CD8-positive, alpha-beta memory T cell (primary cell): ENCODE results near the gene SYT17. TPM values are rescaled to one million over a fixed set of nuclear protein-coding genes. Genes with fewer than 3 reads are reported as not detected.

ENCODE experiments used
- CTCF ChIA-PET: fragments of 350-600 bp; sonication (Branson Sonifier 250); formaldehyde crosslinking; loops from one replicate; lab custom pipeline; 2021; ENCODE audit warnings: antibody characterized with exemption; lab: Charles Lee
- POLR2A ChIA-PET: fragments of 350-600 bp; sonication (Branson Sonifier 250); formaldehyde crosslinking; loops from one replicate; lab custom pipeline; 2021; ENCODE audit warnings: antibody characterized with exemption; lab: Charles Lee
- DNase-seq, 5 donors: peaks; one replicate each; pipeline versions ENCODE4 v3.0.0 to v3.0.0-alpha.2; 2020 to 2022; ENCODE audit warnings: mixed read lengths in 1 of 5
- H3K27ac ChIP-seq: one replicate; pipeline ENCODE4 v1.7.0; 2013; ENCODE audit warnings: low read depth, mild to moderate bottlenecking, low read length, moderate library complexity
- H3K27me3 ChIP-seq: 2 replicates; pipeline ENCODE4 v1.7.0; 2013; ENCODE audit warnings: low read length, mild to moderate bottlenecking; ENCODE audit not compliant: insufficient read depth, poor library complexity, severe bottlenecking
- H3K36me3 ChIP-seq: 2 replicates; pipeline ENCODE4 v1.7.0; 2013; ENCODE audit warnings: mild to moderate bottlenecking, low read length, moderate library complexity; ENCODE audit not compliant: insufficient read depth
- H3K4me1 ChIP-seq: 2 replicates; pipeline ENCODE4 v1.7.0; 2013; ENCODE audit warnings: mild to moderate bottlenecking, low read length, moderate library complexity; ENCODE audit not compliant: insufficient read depth
- H3K4me3 ChIP-seq: 2 replicates; pipeline ENCODE4 v1.7.0; 2013; ENCODE audit warnings: mild to moderate bottlenecking, low read length
- H3K9me3 ChIP-seq: 2 replicates; pipeline ENCODE4 v1.7.0; 2013; ENCODE audit warnings: mild to moderate bottlenecking, low read length
- H3K27ac Mint-ChIP-seq, 8 donors: one replicate each; pipeline ENCODE4 v1.8.0; 2020 to 2021; ENCODE audit warnings: mixed read lengths in 8 of 8, mild to moderate bottlenecking in 6 of 8, inconsistent platforms in 3 of 8, moderate library complexity in 3 of 8
- H3K27me3 Mint-ChIP-seq, 2 donors: one replicate each; pipeline ENCODE4 v1.8.0; 2020 to 2021; ENCODE audit warnings: mixed read lengths in 2 of 2, mild to moderate bottlenecking in 1 of 2, moderate library complexity in 1 of 2
- H3K36me3 Mint-ChIP-seq, 3 donors: one replicate each; pipeline ENCODE4 v1.8.0; 2020 to 2021; ENCODE audit warnings: mixed read lengths in 3 of 3, inconsistent platforms in 1 of 3, mild to moderate bottlenecking in 1 of 3
- H3K4me1 Mint-ChIP-seq, 3 donors: one replicate each; pipeline ENCODE4 v1.8.0; 2020 to 2021; ENCODE audit warnings: mixed read lengths in 3 of 3, inconsistent platforms in 1 of 3, mild to moderate bottlenecking in 1 of 3
- H3K4me3 Mint-ChIP-seq, 7 donors: one replicate each; pipeline ENCODE4 v1.8.0; 2020 to 2021; ENCODE audit warnings: mixed read lengths in 7 of 7, mild to moderate bottlenecking in 6 of 7, moderate library complexity in 4 of 7, inconsistent platforms in 2 of 7
- H3K9me3 Mint-ChIP-seq, 5 donors: one replicate each; pipeline ENCODE4 v1.8.0; 2020 to 2022; ENCODE audit warnings: mixed read lengths in 5 of 5, mild to moderate bottlenecking in 3 of 5, moderate library complexity in 2 of 5, inconsistent platforms in 1 of 5
- polyA plus RNA-seq: library from polyadenylated mRNA; unstranded; fragments of 300-500 nt; fragmentation: Illumina TruSeq; gene quantifications from one replicate; pipeline ENCODE4 v1.2.3, GENCODE V29; 2021
- total RNA-seq, 2 experiments: library from RNA; stranded (reverse); gene quantifications; one replicate each; pipeline ENCODE4 v1.2.3, GENCODE V29; 2021

The SYT17 gene
- total and polyA plus RNA-seq, 3 experiments from 2014 or later = not detected

- Mint-ChIP-seq H3K27ac (no peak overlapping the region), H3K27me3 (peaks cover 5 to 9% of the 10 kb centered on the region in 2 donors), H3K4me1 (peaks cover 9 to 12% (median 11%) of the 10 kb centered on the region in 3 donors), H3K36me3 (no peaks in the 10 kb centered on the region), H3K9me3 (no peaks in the 10 kb centered on the region), H3K4me3 (no peak overlapping the region)
- POLR2A ChIA-PET = no interaction called here
- Histone ChIP-seq H3K4me1 (no peaks in the 10 kb centered on the region), H3K4me3 (no peak overlapping the region), H3K27ac (no peak overlapping the region), H3K27me3 (no peaks in the 10 kb centered on the region), H3K9me3 (no peaks in the 10 kb centered on the region), H3K36me3 (no peaks in the 10 kb centered on the region)
- no peak for DNase-seq
- CTCF ChIA-PET = interaction anchor here (1.4 kb wide), 1 partner anchor 10 kb away, joined by 4 read pairs; no protein-coding TSS in a partner anchor
Measured at GRCh38 chr16:19135201-19135842, 32.7 kb upstream of the SYT17 start.

GRCh38 chr16:19135896-19136438 lies 32.1 kb upstream of the SYT17 start:
- H3K36me3 ChIP-seq = no peaks in the 10 kb centered on the region
- peaks cover 9 to 15% of the 10 kb centered on the region in 2 donors for H3K27me3 Mint-ChIP-seq
- H3K4me3 ChIP-seq = no peak overlapping the region
- no peaks in the 10 kb centered on the region for H3K36me3 Mint-ChIP-seq
- POLR2A ChIA-PET = no interaction called here
- peaks cover 4 to 6% (median 5%) of the 10 kb centered on the region in 3 donors for H3K4me1 Mint-ChIP-seq
- H3K27ac ChIP-seq = no peak overlapping the region
- no peaks in the 10 kb centered on the region for H3K9me3 Mint-ChIP-seq
- no peak for DNase-seq
- no peaks in the 10 kb centered on the region for H3K27me3 ChIP-seq
- CTCF ChIA-PET = interaction anchor here (1.4 kb wide), 1 partner anchor 9 kb away, joined by 4 read pairs; no protein-coding TSS in a partner anchor
- no peak overlapping the region for H3K27ac Mint-ChIP-seq
- H3K4me3 Mint-ChIP-seq = no peak overlapping the region
- no peaks in the 10 kb centered on the region for H3K9me3 ChIP-seq
- no peaks in the 10 kb centered on the region for H3K4me1 ChIP-seq

DNA sequence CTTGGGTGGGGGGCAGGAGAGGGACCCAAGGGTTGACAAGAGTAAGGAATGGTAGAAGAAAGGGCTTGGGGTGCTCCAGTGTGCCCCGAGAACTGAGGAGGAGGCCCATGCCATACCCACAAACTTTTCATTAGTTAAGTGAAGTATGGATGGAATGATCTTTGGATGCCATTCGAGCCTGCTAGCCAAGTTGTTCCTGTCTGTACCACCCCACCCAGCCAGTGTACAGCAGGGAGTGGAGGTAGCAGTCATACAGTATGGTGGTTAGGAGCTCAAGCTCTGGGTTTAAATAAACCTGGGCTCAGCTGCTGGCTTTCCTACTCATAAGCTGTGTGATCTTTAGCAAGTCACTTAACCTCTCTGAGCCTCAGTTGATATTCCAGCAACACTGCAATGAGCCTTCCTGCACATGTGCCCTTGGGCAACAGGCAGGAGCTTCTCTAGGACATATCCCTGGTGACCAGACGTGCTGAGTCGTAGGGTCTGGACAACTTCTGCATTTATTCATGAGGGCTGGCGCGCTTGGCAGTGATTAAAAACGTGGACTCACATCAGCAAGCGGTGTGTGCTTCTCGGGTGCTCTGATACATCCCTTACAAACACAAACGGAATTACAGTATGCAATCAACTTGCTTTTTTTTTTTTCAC lies 31.4 kb upstream of the SYT17 start:
- Histone ChIP-seq H3K4me1 (no peaks in the 10 kb centered on the region), H3K36me3 (no peaks in the 10 kb centered on the region), H3K4me3 (no peak overlapping the region), H3K9me3 (no peaks in the 10 kb centered on the region), H3K27ac (no peak overlapping the region), H3K27me3 (no peaks in the 10 kb centered on the region)
- ChIA-PET CTCF (interaction anchor here (1.0 to 1.4 kb wide), 2 partner anchors 8 to 51 kb away, joined by 3 to 4 read pairs; no protein-coding TSS in a partner anchor), POLR2A (no interaction called here)
- no peaks in the 10 kb centered on the region for H3K4me1 Mint-ChIP-seq
- no peak overlapping the region for H3K4me3 Mint-ChIP-seq
- no peaks in the 10 kb centered on the region for H3K9me3 Mint-ChIP-seq
- H3K36me3 Mint-ChIP-seq = no peaks in the 10 kb centered on the region
- H3K27me3 Mint-ChIP-seq = peaks cover 10 to 18% of the 10 kb centered on the region in 2 donors
- H3K27ac Mint-ChIP-seq = no peak overlapping the region
- DNase-seq = no peak

- ChIA-PET POLR2A (no interaction called here), CTCF (interaction anchor here (1.0 kb wide), 1 partner anchor 51 kb away, joined by 3 read pairs; no protein-coding TSS in a partner anchor)
- no peak overlapping the region for H3K27ac ChIP-seq
- Mint-ChIP-seq H3K36me3 (no peaks in the 10 kb centered on the region), H3K27ac (no peak overlapping the region), H3K27me3 (peaks cover 10 to 18% of the 10 kb centered on the region in 2 donors), H3K9me3 (no peaks in the 10 kb centered on the region), H3K4me1 (no peaks in the 10 kb centered on the region), H3K4me3 (no peak overlapping the region)
- no peak for DNase-seq
- no peaks in the 10 kb centered on the region for H3K27me3 ChIP-seq
- no peaks in the 10 kb centered on the region for H3K9me3 ChIP-seq
- no peaks in the 10 kb centered on the region for H3K36me3 ChIP-seq
- H3K4me3 ChIP-seq = no peak overlapping the region
- no peaks in the 10 kb centered on the region for H3K4me1 ChIP-seq
Measured at GRCh38 chr16:19137201-19138128, 30.6 kb upstream of the SYT17 start.

GRCh38 chr16:19138601-19139000 lies 29.4 kb upstream of the SYT17 start:
- no peaks in the 10 kb centered on the region for H3K36me3 Mint-ChIP-seq
- no peak overlapping the region for H3K27ac Mint-ChIP-seq
- H3K27ac ChIP-seq = no peak overlapping the region
- no peaks in the 10 kb centered on the region for H3K36me3 ChIP-seq
- no peaks in the 10 kb centered on the region for H3K27me3 ChIP-seq
- POLR2A ChIA-PET = no interaction called here
- no peaks in the 10 kb centered on the region for H3K4me1 Mint-ChIP-seq
- H3K27me3 Mint-ChIP-seq = peaks cover 16 to 18% of the 10 kb centered on the region in 2 donors
- no peak overlapping the region for H3K4me3 Mint-ChIP-seq
- no peak for DNase-seq
- H3K9me3 Mint-ChIP-seq = no peaks in the 10 kb centered on the region
- no peak overlapping the region for H3K4me3 ChIP-seq
- H3K9me3 ChIP-seq = no peaks in the 10 kb centered on the region
- CTCF ChIA-PET = no interaction called here
- no peaks in the 10 kb centered on the region for H3K4me1 ChIP-seq

DNA sequence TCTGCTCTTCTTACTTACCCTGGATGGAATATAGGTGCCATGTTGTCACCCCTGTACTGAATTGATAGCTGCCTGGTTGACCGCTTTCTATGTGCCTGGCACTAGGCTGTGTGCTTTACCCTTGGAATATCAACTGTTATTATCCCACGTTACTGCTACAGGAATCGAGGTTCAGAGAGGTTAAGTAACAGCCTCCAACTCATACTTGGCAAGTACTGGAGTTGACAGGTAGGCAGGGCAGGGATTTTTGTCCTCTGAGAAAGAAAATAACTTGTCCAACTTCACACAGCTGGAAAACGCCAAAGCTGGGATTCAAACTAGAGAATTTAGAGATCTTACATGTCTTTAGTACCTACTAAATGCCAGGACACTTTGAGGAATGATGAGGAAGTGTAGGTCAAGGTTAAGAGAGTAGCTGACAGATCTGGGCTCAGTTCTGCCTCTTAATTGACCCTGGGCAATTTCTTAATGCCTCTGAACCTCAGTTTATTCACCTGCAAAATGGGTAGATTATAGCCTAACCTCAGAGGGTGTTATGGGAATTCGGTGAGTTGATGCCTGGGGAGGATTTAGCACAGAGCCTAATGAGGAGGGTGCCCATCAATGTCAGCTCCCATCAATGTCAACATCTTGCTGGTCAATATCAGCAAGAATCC lies 28.5 kb upstream of the SYT17 start:
- Histone ChIP-seq H3K4me1 (no peaks in the 10 kb centered on the region), H3K9me3 (no peaks in the 10 kb centered on the region), H3K36me3 (no peaks in the 10 kb centered on the region), H3K4me3 (no peak overlapping the region), H3K27ac (no peak overlapping the region), H3K27me3 (no peaks in the 10 kb centered on the region)
- Mint-ChIP-seq H3K4me1 (no peaks in the 10 kb centered on the region), H3K27me3 (peaks cover 19 to 23% of the 10 kb centered on the region in 2 donors), H3K27ac (no peak overlapping the region), H3K9me3 (no peaks in the 10 kb centered on the region), H3K4me3 (no peak overlapping the region), H3K36me3 (no peaks in the 10 kb centered on the region)
- ChIA-PET CTCF (no interaction called here), POLR2A (no interaction called here)
- DNase-seq = no peak

DNA sequence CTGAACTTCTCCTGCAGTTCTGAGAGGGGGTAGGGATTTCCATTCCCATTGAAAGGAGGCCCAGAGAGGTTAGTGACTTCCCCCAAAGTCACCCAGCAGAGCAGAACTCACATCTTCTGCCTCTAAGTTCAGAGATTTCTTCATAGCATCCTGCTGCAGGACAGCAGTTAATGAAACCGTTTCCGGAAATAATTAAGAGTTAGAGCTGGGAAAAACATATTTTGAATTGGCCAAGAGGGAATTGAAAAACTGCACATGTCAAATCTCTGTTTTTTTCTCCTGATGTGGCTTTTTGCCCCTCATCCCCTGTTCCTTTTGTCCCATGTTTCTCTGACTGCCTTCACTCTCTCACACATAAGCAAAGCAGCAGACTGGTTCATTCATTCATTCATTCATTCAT lies 27.6 kb upstream of the SYT17 start:
- no peak overlapping the region for H3K27ac Mint-ChIP-seq
- CTCF ChIA-PET = no interaction called here
- H3K27me3 Mint-ChIP-seq = peaks cover 19 to 24% of the 10 kb centered on the region in 2 donors
- no peaks in the 10 kb centered on the region for H3K9me3 Mint-ChIP-seq
- no peak for DNase-seq
- H3K36me3 ChIP-seq = no peaks in the 10 kb centered on the region
- H3K9me3 ChIP-seq = no peaks in the 10 kb centered on the region
- no peak overlapping the region for H3K4me3 ChIP-seq
- H3K4me1 ChIP-seq = no peaks in the 10 kb centered on the region
- no peak overlapping the region for H3K27ac ChIP-seq
- H3K36me3 Mint-ChIP-seq = no peaks in the 10 kb centered on the region
- no peaks in the 10 kb centered on the region for H3K27me3 ChIP-seq
- H3K4me3 Mint-ChIP-seq = no peak overlapping the region
- no peaks in the 10 kb centered on the region for H3K4me1 Mint-ChIP-seq
- POLR2A ChIA-PET = no interaction called here
